VCaP (cell line): ENCODE data around the gene WNK3.

Source experiments
- H3K27ac ChIP-seq: fragments of 450-650 bp; 2 replicates; pipeline ENCODE4 v1.5.1; 2017
- TF ChIP-seq, protein P1 (sequence below): fragments of 450-650 bp; conservative IDR thresholded peaks from 2 replicates; pipeline ENCODE4 v1.5.1; 2017; ENCODE audit warnings: mild to moderate bottlenecking, moderate library complexity

The WNK3 gene

DNA sequence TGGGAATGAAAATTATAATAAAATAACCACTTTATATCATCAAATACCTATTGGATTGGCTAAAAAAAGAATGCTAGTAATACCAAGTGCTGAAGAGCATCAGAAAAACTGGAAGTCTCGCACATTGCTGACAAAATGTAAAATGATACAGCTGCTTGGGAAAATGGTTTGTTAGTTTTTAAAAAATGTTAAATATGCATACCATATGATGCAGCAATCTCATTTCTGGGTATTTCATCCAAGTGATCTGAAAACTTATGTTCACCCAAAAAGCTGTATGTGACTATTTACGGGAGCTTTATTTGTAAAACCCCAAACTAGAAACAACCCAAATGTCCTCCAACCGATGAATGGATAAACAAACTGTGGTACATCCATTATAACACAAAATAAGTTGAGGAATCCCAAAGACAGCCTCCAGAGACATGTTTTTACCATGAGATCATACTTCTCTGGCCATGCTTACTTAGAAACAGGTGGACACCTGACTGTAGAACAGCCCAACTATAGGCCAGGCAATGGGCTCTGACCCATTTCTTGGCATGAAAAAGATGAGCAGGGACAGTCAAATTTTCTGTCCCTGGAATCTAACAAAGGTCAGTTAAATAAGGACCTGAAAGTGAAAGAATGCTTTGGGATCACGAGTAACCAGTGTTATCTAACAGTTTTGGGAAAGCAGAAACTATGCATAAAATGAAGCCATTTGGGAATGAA, 127.3 kb downstream of the WNK3 start:
- no peak overlapping the region for H3K27ac ChIP-seq
- TF ChIP-seq, protein P1, sequence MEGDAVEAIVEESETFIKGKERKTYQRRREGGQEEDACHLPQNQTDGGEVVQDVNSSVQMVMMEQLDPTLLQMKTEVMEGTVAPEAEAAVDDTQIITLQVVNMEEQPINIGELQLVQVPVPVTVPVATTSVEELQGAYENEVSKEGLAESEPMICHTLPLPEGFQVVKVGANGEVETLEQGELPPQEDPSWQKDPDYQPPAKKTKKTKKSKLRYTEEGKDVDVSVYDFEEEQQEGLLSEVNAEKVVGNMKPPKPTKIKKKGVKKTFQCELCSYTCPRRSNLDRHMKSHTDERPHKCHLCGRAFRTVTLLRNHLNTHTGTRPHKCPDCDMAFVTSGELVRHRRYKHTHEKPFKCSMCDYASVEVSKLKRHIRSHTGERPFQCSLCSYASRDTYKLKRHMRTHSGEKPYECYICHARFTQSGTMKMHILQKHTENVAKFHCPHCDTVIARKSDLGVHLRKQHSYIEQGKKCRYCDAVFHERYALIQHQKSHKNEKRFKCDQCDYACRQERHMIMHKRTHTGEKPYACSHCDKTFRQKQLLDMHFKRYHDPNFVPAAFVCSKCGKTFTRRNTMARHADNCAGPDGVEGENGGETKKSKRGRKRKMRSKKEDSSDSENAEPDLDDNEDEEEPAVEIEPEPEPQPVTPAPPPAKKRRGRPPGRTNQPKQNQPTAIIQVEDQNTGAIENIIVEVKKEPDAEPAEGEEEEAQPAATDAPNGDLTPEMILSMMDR, result no peak

DNA sequence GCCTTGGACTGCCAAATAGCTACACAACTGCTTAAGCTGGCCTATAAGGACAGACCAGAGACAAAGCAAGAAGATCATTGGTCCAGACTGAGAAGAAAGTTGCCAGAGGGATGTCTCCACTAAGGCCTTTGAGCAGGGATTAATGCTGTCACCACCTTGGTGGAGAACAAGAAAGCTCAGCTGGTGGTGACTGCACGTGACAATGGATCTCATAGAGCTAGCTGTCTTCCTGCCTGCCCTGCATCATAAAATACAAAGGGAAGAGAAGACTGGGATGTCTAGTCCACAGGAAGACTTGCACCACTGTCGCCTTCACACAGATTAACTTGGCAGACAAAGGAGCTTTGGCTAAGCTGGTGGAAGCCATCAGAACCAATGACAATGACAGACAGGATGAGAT, 134.3 kb downstream of the WNK3 start:
- H3K27ac ChIP-seq, result no peak overlapping the region
- TF ChIP-seq, protein P1, result no peak

DNA sequence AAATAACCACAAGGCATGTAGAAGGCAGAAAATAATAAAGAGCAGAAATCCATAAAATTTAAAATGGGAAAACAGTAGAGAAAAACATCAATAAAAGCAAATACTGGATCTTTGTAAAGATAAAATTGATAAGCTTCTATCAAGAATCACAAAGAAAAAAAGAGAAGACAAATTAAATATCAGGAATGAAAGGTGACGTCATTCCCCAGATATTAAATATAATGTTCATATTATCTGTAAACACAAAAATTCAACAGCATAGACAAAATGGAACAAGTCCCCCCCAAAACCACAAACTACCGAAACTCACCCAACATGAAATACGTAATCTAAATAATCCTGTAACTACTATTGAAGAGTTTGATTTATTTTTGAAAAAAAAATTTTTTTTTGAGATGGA, 144.2 kb downstream of the WNK3 start:
- H3K27ac ChIP-seq, result no peak overlapping the region
- TF ChIP-seq, protein P1, result no peak

DNA sequence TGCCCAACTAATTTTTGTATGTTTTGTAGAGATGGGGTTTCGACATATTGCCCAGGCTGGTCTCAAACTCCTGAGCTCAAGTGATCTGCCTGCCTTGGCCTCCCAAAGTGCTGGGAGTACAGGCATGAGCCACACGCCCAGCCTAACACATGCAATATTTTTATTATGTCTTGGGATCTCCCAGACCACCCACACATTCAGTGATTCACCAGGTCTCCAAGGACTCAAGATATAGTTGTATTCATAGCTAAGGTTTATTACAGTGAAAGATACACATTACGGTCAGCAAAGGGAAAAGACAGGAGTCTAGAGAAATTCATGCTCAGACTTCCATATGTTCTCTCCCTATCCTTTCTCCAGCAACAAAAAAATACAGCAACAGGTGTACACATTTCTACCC, 149.3 kb downstream of the WNK3 start:
- TF ChIP-seq, protein P1, result no peak
- H3K27ac ChIP-seq, result no peak overlapping the region

DNA sequence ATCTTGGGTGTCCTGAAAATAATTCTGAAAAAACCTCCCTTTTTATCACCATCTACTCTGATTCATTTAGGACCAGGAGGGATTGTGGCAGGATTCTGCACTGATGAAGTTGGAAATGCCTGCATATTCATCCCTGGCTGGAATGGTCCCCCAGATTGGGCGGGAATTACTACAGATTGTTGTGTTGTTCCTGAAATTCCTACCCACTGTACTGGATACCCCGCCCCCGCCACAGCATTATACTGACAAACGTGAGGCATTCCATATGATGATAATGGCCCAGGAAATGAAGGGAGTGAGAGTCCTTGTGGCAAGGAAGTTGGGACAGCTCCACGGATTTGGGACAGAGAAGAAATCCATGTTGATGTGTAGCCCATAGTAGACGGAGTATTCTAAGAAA, 159.6 kb downstream of the WNK3 start:
- no peak overlapping the region for H3K27ac ChIP-seq
- TF ChIP-seq, protein P1, result no peak

DNA sequence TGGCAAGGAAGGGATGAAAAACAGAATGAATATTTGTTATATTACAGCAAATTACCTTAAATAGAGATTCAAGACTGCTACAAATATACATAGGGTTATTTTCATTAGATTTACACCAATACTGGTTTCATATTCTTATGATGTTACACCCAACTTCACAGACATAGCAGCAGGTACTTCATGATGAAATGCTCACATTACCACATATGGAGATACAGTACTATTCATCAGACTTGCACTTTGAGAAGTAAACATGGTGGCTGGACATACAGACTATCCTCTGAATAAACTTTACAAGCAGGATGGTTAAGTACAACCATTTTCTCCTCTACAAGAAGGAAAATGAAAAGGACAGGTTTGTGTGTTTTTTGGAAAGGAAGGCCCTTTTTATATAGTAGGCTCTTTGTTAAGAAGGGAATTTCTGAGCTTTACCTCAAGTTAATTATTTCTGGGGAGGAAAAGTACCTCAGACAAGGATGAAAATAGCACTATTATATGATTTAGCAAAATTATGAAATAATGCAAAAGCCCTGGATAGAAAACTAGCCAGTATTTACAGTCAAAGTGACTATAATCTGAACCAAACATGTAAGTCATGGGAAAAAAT, 162.8 kb downstream of the WNK3 start:
- TF ChIP-seq, protein P1, result no peak
- H3K27ac ChIP-seq, result no peak overlapping the region

DNA sequence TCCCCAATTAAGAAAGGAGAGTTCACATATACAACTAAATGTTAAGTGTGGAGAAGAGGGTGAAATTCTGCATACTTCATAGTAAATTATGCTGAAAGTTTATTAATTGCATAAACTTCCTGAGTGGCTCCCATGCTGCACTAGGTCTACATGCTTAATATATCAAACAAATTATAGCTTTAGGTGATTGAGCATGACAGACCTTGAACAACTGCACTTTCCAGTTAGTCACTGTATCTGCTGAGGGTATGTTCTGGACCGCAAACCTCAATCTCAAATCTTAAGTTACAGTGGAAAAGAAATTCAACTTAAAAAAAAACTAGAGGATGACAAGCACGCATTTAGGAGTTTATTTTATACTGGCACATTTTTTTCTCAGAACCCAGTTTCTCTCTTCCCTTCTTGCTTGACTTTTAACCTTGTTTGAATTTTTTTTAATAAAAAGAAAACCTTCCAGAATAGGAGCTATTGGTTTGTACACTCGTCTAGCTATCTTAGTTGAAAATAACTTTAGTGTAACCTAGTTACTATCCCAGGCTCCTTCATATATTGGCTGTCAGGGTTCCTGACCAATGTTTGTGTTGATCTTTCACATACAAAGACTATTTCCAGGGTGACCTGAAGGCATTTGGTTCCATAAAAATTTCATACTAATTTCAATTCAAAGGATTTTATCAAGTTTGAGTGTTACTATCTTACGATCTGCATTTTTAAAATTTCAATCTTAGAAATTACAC, 164.6 kb downstream of the WNK3 start:
- no peak overlapping the region for H3K27ac ChIP-seq
- TF ChIP-seq, protein P1, result no peak
